HG02763 (cell line): ENCODE data around the gene ATP6V0C.

Source experiments
- ATAC-seq: cut with Tn5 transposase; IDR thresholded peaks from one replicate; pipeline ENCODE4 v1.9.1; 2021; ENCODE audit warnings: mild to moderate bottlenecking, moderate library complexity; ENCODE audit not compliant: unreplicated experiment

ATP6V0C gene

GRCh38 chr16:2513405-2514332 lies at the start of gene ATP6V0C:
Gene ATP6V0C (plus strand): TSS chr16:2513952. CDS start chr16:2514104, 152 bp downstream.
- ATAC-seq: peak; percentile 67

- ATAC-seq: no peak
These were observed 49.4 kb upstream of the ATP6V0C start for GRCh38 chr16:2464333-2464732.

GRCh38 chr16:2465653-2466415 lies 47.9 kb upstream of the ATP6V0C start:
- no peak for ATAC-seq

- no peak for ATAC-seq
These were observed 46.9 kb upstream of the ATP6V0C start for GRCh38 chr16:2466667-2467527.

- ATAC-seq: no peak
These were observed 46.1 kb upstream of the ATP6V0C start for GRCh38 chr16:2467528-2468232.

GRCh38 chr16:2468233-2468724 lies 45.5 kb upstream of the ATP6V0C start:
- ATAC-seq: no peak

GRCh38 chr16:2468725-2469398 lies 44.9 kb upstream of the ATP6V0C start:
- ATAC-seq: no peak

- no peak for ATAC-seq
These were observed 44.1 kb upstream of the ATP6V0C start for GRCh38 chr16:2469399-2470233.

GRCh38 chr16:2470234-2470601 lies 43.5 kb upstream of the ATP6V0C start:
- ATAC-seq: no peak

- ATAC-seq: no peak
These were observed 43.1 kb upstream of the ATP6V0C start for GRCh38 chr16:2470603-2471015.

GRCh38 chr16:2471016-2471652 lies 42.6 kb upstream of the ATP6V0C start, which contains the start of gene NTN3:
Gene NTN3 (plus strand): TSS chr16:2471297. CDS start chr16:2471702, 405 bp downstream.
- ATAC-seq: no peak

- no peak for ATAC-seq
These were observed 41.9 kb upstream of the ATP6V0C start for GRCh38 chr16:2471653-2472487.

GRCh38 chr16:2472488-2472864 lies 41.3 kb upstream of the ATP6V0C start:
- ATAC-seq: no peak

GRCh38 chr16:2472885-2473445 lies 40.8 kb upstream of the ATP6V0C start:
- no peak for ATAC-seq

- no peak for ATAC-seq
These were observed 40.3 kb upstream of the ATP6V0C start for GRCh38 chr16:2473446-2473926.

- ATAC-seq: peak; percentile 26
These were observed 39.5 kb upstream of the ATP6V0C start for GRCh38 chr16:2473999-2474876.
